C1 segment of cervical spinal cord (tissue), 14 donors: ENCODE results near the gene CFAP65.

ENCODE experiments used
- DNase-seq, 14 donors: peaks; one replicate each; lab custom pipeline; 2025; lab: John Stamatoyannopoulos, UW

The CFAP65 gene

GRCh38 chr2:219059725-219060682 lies 18.7 kb upstream of the CFAP65 start:
- no peak for DNase-seq

DNA sequence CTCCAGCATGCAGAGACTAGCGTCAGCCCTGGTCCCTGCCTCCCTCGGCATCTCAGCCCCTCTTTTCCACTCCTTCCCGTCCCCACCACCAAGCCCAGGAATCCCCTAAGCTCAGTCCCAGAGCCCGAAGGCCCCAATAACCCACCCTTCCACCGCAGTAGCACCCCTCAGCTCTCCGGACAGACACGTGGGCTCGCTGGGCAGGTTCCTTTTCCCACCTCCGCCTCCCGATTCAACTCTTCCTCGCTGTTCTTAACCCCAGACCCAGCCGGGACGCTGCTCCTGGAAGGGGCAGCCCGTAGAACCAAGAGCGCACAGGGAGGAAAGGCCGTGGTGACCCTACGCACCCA lies 18.0 kb upstream of the CFAP65 start:
- no peak for DNase-seq

DNA sequence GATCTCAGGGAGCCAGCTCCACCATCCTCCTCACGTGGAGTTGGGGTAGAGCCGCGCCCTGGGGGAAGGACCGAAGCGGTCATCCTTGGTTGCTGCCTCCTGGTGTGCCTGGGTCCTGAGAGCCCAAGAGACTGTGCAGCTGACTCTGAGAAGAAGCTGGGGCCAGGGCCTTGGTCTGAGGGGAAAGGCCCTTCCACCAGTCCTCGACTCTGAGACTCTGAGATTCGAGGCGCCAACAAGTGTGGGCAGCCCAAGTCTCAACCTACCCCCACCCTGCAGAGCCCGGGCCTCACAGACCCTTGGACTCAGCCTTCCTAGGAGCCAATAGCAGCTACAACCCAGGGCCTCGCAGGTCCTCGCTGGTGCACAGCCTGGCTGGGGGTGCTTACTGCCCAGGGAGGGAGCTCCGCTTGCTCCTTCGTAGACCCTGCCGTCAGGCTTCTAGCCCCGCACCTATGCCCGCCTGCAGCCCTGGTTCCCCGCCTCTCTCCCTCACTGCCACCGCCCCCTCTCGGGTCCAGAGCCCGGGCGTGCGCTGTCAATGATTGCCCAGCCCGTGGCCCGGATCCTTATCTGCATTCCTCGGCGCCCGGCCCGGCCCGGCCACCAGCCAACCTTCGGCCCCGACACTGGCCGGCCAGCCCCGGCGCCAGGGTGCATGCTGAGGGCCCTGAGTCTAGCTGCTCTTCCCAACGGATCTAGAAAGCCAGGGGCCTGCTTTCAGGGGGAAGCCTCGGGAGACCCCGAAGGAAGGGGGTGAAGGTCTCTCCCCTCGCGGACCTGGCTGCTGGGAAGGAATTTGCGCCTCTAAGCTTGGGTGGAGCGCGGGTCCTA lies 17.4 kb upstream of the CFAP65 start:
- DNase-seq = no peak

GRCh38 chr2:219057709-219058540 lies 16.6 kb upstream of the CFAP65 start:
- peak in 12 of 14 donors; percentile 10 to 70 (median 46) for DNase-seq

- no peak for DNase-seq
These were observed 15.8 kb upstream of the CFAP65 start for GRCh38 chr2:219056896-219057708.

- DNase-seq = no peak
These were observed 15.0 kb upstream of the CFAP65 start for GRCh38 chr2:219056176-219056895.

DNA sequence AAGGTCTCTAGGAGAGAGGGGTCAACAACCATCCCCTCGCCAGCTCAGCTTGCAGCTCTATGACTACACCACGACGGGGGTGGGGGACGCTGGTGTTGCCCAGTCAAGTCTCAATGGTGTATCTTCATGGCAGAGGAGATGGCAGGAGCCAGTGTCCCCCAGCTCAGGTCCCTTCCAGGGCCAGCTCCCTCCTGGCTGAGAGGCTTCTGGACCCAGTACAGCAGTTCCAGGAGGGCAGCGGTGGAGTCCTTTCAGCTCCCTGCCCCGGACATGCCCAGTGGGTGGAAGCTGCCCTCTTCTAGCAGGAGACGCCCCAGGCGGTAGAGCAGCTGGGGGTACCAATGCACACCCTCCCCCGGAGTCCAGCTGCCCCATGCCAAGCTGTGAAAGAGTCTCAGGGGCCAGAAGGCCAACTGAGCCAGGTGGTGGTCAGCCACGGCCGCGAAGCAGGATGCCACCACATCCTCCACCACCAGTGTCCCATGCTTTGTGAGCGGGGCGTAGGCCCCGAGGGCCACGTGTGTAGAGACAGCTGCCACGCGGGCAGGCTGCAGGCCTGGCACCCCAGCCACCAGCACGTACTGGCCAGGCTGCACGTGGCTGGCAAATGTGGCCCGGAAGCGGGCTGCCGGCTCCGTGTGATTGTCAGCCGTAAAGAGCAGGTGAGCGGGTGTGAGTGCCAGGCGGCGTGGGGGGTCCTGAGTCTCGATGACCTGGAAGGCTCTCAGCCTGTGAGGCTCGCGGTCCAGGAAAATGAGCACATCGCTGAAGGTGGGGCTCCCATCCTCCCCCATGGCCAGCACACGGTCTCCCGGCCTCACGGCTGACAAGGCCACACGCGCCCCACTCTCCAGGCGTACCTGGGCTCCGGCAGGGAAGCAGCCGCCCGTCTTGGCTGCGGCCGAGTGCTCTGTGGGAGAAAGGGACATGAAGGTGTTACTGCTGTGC lies 13.9 kb upstream of the CFAP65 start:
- no peak for DNase-seq

- no peak for DNase-seq
These were observed 8.0 kb upstream of the CFAP65 start for GRCh38 chr2:219049282-219049681.

GRCh38 chr2:219045937-219046550 lies 4.7 kb upstream of the CFAP65 start:
- DNase-seq = peak in 1 of 14 donors; percentile 14

- no peak for DNase-seq
These were observed 1.4 kb upstream of the CFAP65 start for GRCh38 chr2:219042750-219043149.

- no peak for DNase-seq
These were observed 841 bp upstream of the CFAP65 start for GRCh38 chr2:219042157-219042556.

- no peak for DNase-seq
These were observed 2.7 kb downstream of the CFAP65 start for GRCh38 chr2:219038600-219038999.

- DNase-seq = no peak
These were observed 3.4 kb downstream of the CFAP65 start for GRCh38 chr2:219037783-219038499.

DNA sequence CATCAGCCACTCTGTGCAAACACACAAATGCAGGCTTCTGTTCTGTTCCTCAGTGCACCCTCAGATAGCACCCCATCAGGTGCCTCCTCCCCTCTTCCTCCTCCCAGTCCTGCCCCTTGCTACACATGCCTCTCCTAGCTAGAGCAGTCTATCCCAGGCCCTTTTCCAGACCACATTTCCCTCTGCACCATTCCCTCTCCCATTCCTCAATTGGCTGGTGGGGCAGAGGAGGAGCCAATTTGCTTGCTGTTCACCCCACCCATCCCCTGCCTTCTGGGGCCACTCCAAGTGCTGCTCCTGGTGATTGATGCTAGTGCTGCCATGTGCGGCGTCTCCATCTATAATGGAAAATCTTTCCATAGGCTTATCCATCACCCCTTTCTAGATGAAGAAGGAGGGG lies 5.4 kb downstream of the CFAP65 start:
- DNase-seq = no peak

DNA sequence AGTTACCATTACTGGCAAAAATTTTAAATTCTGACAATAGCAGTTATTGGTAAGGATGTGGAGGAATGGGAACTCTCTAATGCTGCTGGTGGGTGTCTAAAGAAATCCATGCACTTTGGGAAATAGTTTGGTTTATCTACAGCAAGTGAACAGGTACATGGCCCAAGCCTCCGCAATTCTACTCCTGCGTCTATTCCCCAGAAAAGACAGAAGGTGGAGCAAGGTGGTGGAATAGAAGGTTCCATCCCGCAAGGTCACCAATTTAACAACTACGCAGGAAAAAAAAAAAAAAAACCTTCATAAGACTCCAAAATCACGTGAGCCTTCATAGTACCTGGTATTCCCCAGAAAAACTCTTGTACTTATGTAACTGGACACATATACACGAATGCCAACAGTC lies 6.5 kb downstream of the CFAP65 start:
- no peak for DNase-seq

GRCh38 chr2:219032051-219032745 lies 9.1 kb downstream of the CFAP65 start:
- DNase-seq = no peak

DNA sequence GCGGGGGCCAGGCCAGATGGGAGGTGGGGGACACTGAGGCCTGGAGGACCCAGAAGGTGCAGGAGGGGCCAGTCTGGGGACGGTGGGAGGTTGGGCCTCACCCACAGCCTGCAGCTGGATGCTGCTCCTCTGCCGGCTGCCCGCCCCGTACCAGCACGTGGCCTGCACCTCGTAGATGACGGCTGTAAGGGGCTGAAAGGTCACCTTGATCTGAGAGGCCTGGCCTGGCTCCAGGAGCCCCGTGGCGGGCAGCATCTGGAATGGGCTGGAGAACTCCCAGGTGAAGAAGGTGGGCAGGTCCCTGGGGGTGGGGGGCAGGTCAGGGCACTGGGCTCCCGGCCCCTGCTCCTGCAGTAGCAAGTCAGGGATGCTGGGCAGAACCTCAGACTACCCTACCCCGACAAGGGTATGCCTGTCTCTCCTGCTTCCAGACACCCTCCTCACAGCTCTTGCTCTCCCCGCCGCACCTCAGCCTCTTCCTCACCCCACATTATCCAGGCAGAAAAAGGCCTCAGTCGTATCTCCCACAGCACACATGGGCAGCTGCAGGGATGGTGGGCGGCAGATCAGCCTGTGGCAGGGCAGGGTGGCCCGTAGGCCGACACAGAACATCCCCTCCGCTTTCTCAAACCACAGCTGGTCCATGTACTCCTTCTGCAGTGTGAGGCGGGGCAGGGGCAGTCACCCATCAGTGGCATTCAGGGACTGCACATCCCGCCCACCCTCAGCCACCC lies 10.1 kb downstream of the CFAP65 start:
- no peak for DNase-seq
